Ascending aorta (tissue), 2 donors: ENCODE measurements around the gene NEURL1. TPM values are rescaled to one million over a fixed set of nuclear protein-coding genes. Genes with fewer than 3 reads are reported as not detected.

Source experiments
- DNase-seq, 2 donors: peaks; one replicate each; pipeline ENCODE4 v3.0.0-alpha.2; 2019; ENCODE audit warnings: low spot score in 2 of 2
- H3K27ac ChIP-seq, 2 donors: fragments of 200-600 bp; sonication (generic); one replicate each; pipeline ENCODE4 v1.5.1; 2016 to 2017; ENCODE audit warnings: mild to moderate bottlenecking in 1 of 2
- H3K27me3 ChIP-seq: fragments of 200-600 bp; sonication (generic); one replicate; pipeline ENCODE4 v1.5.1; 2017
- H3K36me3 ChIP-seq, 2 donors: fragments of 200-600 bp; sonication (generic); one replicate each; pipeline ENCODE4 v1.5.1; 2016
- H3K4me1 ChIP-seq, 2 donors: fragments of 200-600 bp; sonication (generic); one replicate each; pipeline ENCODE4 v1.5.1; 2016 to 2017; ENCODE audit warnings: mild to moderate bottlenecking in 1 of 2
- H3K4me3 ChIP-seq, 2 donors: fragments of 200-600 bp; sonication (generic); one replicate each; pipeline ENCODE4 v1.5.1; 2016 to 2017; ENCODE audit warnings: mild to moderate bottlenecking in 1 of 2
- H3K9me3 ChIP-seq, 2 donors: fragments of 200-600 bp; sonication (generic); one replicate each; pipeline ENCODE4 v1.5.1; 2016
- CTCF ChIP-seq, 3 experiments: fragments of 200-600 bp in 2 of 3; fragments of 450-650 bp in 1 of 3; sonication (generic) in 2 of 3; IDR thresholded peaks; one replicate each; pipeline ENCODE4 v1.5.1; 2016 to 2019; ENCODE audit warnings: antibody characterized with exemption in 3 of 3, mild to moderate bottlenecking in 1 of 3, moderate library complexity in 1 of 3
- intact Hi-C: fragments of 100-400 bp; cut with DNase I; formaldehyde crosslinking; loops from one replicate; pipeline ENCODE4 v1.15.1; 2023
- total RNA-seq: library from RNA; depleted of rRNA; stranded (reverse); fragments of >200 nt; gene quantifications from one replicate; pipeline ENCODE4 v1.1.0, GENCODE V29; 2016

The NEURL1 gene
- total RNA-seq, 1 donor from 2014 or later = not detected

GRCh38 chr10:103610083-103610472, 116.6 kb downstream of the NEURL1 start:
- no peak overlapping the region for H3K4me3 ChIP-seq
- no peaks in the 10 kb centered on the region for H3K27me3 ChIP-seq
- H3K4me1 ChIP-seq = peaks cover 0 to 6% of the 10 kb centered on the region in 2 donors
- intact Hi-C loops = no loop called here
- H3K27ac ChIP-seq = no peak overlapping the region
- TF ChIP-seq CTCF (IDR thresholded peaks at IDR 0.05) = no peak
- H3K9me3 ChIP-seq = no peaks in the 10 kb centered on the region
- H3K36me3 ChIP-seq = peaks cover 24 to 55% of the 10 kb centered on the region in 2 donors
- DNase-seq = no peak

- no peaks in the 10 kb centered on the region for H3K27me3 ChIP-seq
- DNase-seq = no peak
- no peak for TF ChIP-seq CTCF (IDR thresholded peaks at IDR 0.05)
- peak overlapping the region in 1 of 2 donors; percentile 7 for H3K27ac ChIP-seq
- intact Hi-C loops = no loop called here
- H3K9me3 ChIP-seq = no peaks in the 10 kb centered on the region
- H3K4me1 ChIP-seq = peaks cover 0 to 3% of the 10 kb centered on the region in 2 donors
- no peak overlapping the region for H3K4me3 ChIP-seq
- peaks cover 24 to 56% of the 10 kb centered on the region in 2 donors for H3K36me3 ChIP-seq
Observed at GRCh38 chr10:103610921-103611511, 117.5 kb downstream of the NEURL1 start.

GRCh38 chr10:103612462-103613365, 119.2 kb downstream of the NEURL1 start:
- no peaks in the 10 kb centered on the region for H3K9me3 ChIP-seq
- TF ChIP-seq CTCF (IDR thresholded peaks at IDR 0.05) = peak in 1 of 3 experiments; percentile 7
- no peak overlapping the region for H3K4me3 ChIP-seq
- no peaks in the 10 kb centered on the region for H3K27me3 ChIP-seq
- DNase-seq = no peak
- peaks cover 31 to 73% of the 10 kb centered on the region in 2 donors for H3K36me3 ChIP-seq
- H3K4me1 ChIP-seq = peaks cover 0 to 3% of the 10 kb centered on the region in 2 donors
- intact Hi-C loops = no loop called here
- no peak overlapping the region for H3K27ac ChIP-seq

GRCh38 chr10:103613616-103614015, 120.1 kb downstream of the NEURL1 start:
- Histone ChIP-seq H3K27me3 (no peaks in the 10 kb centered on the region), H3K4me1 (peaks cover 0 to 12% of the 10 kb centered on the region in 2 donors), H3K27ac (no peak overlapping the region), H3K36me3 (peaks cover 35 to 78% of the 10 kb centered on the region in 2 donors), H3K9me3 (no peaks in the 10 kb centered on the region), H3K4me3 (no peak overlapping the region)
- intact Hi-C loops = no loop called here
- no peak for DNase-seq
- TF ChIP-seq CTCF (IDR thresholded peaks at IDR 0.05) = no peak

GRCh38 chr10:103614306-103615158, 121.0 kb downstream of the NEURL1 start:
- no peak for TF ChIP-seq CTCF (IDR thresholded peaks at IDR 0.05)
- intact Hi-C loops = no loop called here
- H3K36me3 ChIP-seq = peaks cover 35 to 72% of the 10 kb centered on the region in 2 donors

More at GRCh38 chr10:103614306-103615158, 121.0 kb downstream of the NEURL1 start:
- Histone ChIP-seq H3K27ac (no peak overlapping the region), H3K4me1 (peaks cover 0 to 19% of the 10 kb centered on the region in 2 donors), H3K4me3 (no peak overlapping the region), H3K9me3 (no peaks in the 10 kb centered on the region), H3K27me3 (no peaks in the 10 kb centered on the region)
- no peak for DNase-seq
